ENCODE results near the gene ACTBL2.

- TF ChIP-seq CTCF (conservative IDR thresholded peaks at IDR 0.05; ENCODE audit: low read depth, low read length) (no peak), EZH2 (IDR thresholded peaks at IDR 0.05; ENCODE audit: borderline replicate concordance, low read depth, low read length, poor library complexity, severe bottlenecking) (no peak)
Observed at GRCh38 chr5:57509501-57510260, 27.1 kb upstream of the ACTBL2 start.

All from A673 (cell line).